OCI-LY1 (cell line): ENCODE results near the gene NCAM1.

Experiments
- EZH2 ChIP-seq: fragments of 200-600 bp; sonication (generic), shearing (Covaris generic); IDR thresholded peaks from 2 replicates; pipeline ENCODE4 v1.8.0; 2017; ENCODE audit warnings: borderline replicate concordance, mixed run types, mild to moderate bottlenecking, antibody characterized with exemption, low read length, moderate library complexity, mixed read lengths
- TF ChIP-seq, protein P1 (sequence below): fragments of 200-600 bp; sonication (generic), shearing (Covaris generic); IDR thresholded peaks from 2 replicates; pipeline ENCODE4 v1.5.1; 2017; ENCODE audit warnings: mild to moderate bottlenecking, antibody characterized with exemption, low read length, moderate library complexity, mixed read lengths

GRCh38 chr11:113184498-113184897 lies 223.3 kb downstream of the NCAM1 start:
- TF ChIP-seq, protein P1, sequence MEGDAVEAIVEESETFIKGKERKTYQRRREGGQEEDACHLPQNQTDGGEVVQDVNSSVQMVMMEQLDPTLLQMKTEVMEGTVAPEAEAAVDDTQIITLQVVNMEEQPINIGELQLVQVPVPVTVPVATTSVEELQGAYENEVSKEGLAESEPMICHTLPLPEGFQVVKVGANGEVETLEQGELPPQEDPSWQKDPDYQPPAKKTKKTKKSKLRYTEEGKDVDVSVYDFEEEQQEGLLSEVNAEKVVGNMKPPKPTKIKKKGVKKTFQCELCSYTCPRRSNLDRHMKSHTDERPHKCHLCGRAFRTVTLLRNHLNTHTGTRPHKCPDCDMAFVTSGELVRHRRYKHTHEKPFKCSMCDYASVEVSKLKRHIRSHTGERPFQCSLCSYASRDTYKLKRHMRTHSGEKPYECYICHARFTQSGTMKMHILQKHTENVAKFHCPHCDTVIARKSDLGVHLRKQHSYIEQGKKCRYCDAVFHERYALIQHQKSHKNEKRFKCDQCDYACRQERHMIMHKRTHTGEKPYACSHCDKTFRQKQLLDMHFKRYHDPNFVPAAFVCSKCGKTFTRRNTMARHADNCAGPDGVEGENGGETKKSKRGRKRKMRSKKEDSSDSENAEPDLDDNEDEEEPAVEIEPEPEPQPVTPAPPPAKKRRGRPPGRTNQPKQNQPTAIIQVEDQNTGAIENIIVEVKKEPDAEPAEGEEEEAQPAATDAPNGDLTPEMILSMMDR: no peak
- TF ChIP-seq EZH2: no peak
